ENCODE data around the gene SULT1E1.

SULT1E1 gene

GRCh38 chr4:69793732-69794131 is 66.2 kb downstream of the SULT1E1 start:
- no peak for DNase-seq (ENCODE audit: low read depth in 2 of 2)
